Gastrocnemius medialis (tissue), 4 donors: Measurements from ENCODE around the gene OR7C1. TPM values are rescaled to one million over a fixed set of nuclear protein-coding genes. Genes with fewer than 3 reads are reported as not detected.

Experiments used
- ATAC-seq, 2 donors: fragments of 150-250 bp; one replicate each; pipeline ENCODE4 v1.9.1; 2016
- DNase-seq, 2 donors: peaks; one replicate each; pipeline ENCODE4 v3.0.0-alpha.2; 2019
- H3K27ac ChIP-seq, 4 donors: fragments of 200-600 bp; sonication (generic); 1 replicate in 1 of 4; 2 replicates in 3 of 4; pipeline ENCODE4 v1.5.1; 2016 to 2018; ENCODE audit warnings: mild to moderate bottlenecking in 2 of 4, moderate library complexity in 1 of 4
- H3K27me3 ChIP-seq, 3 donors: fragments of 200-600 bp; sonication (generic) in 2 of 3; 1 replicate in 1 of 3; 2 replicates in 2 of 3; pipeline versions ENCODE4 v1.5.1 to v1.6.0; 2016 to 2019; ENCODE audit warnings: mild to moderate bottlenecking in 1 of 3, moderate library complexity in 1 of 3
- H3K36me3 ChIP-seq, 2 donors: fragments of 200-600 bp; sonication (generic) in 1 of 2; one replicate each; pipeline ENCODE4 v1.5.1; 2017 to 2018
- H3K4me1 ChIP-seq, 2 donors: fragments of 200-600 bp; sonication (generic) in 1 of 2; one replicate each; pipeline ENCODE4 v1.5.1; 2016 to 2017; ENCODE audit warnings: mild to moderate bottlenecking in 2 of 2
- H3K4me3 ChIP-seq, 4 donors: fragments of 200-600 bp; sonication (generic) in 3 of 4; 1 replicate in 1 of 4; 2 replicates in 3 of 4; pipeline ENCODE4 v1.5.1; 2016 to 2019; ENCODE audit warnings: mild to moderate bottlenecking in 2 of 4
- H3K9me3 ChIP-seq, 3 donors: fragments of 200-600 bp; sonication (generic) in 2 of 3; 1 replicate in 1 of 3; 2 replicates in 2 of 3; pipeline ENCODE4 v1.5.1; 2016 to 2019
- CTCF ChIP-seq, 5 experiments: fragments of 450-650 bp in 3 of 5; fragments of 200-600 bp in 2 of 5; sonication (generic) in 2 of 5; IDR thresholded peaks in 4 of 5; conservative IDR thresholded peaks in 1 of 5; 1 replicate in 4 of 5; 2 replicates in 1 of 5; pipeline ENCODE4 v1.5.1; 2016 to 2019; ENCODE audit warnings: antibody characterized with exemption in 5 of 5, mild to moderate bottlenecking in 3 of 5, moderate library complexity in 3 of 5
- POLR2A ChIP-seq, 2 donors: fragments of 450-650 bp; IDR thresholded peaks; one replicate each; pipeline ENCODE4 v1.6.1; 2017; ENCODE audit warnings: antibody characterized with exemption in 2 of 2, mild to moderate bottlenecking in 2 of 2, moderate library complexity in 2 of 2
- in situ Hi-C, 4 donors: fragments of 200-750 bp; cut with MboI; loops; one replicate each; pipeline versions ENCODE4 v1.15.0 to v1.8.0; 2017; ENCODE audit warnings: low sequenced_read_pairs in 4 of 4
- intact Hi-C: fragments of 100-400 bp; cut with DNase I; formaldehyde crosslinking; loops from one replicate; pipeline ENCODE4 v1.15.1; 2023; ENCODE audit warnings: low total_unique reads
- total RNA-seq, 4 donors: library from RNA; depleted of rRNA; stranded (reverse); fragments of >200 nt; gene quantifications; one replicate each; pipeline versions ENCODE4 v1.1.0 to v1.2.3, GENCODE V29; 2016

Gene OR7C1
- total RNA-seq, 4 donors from 2014 or later: 0.02 to 0.05 (median 0.04) TPM

- in situ Hi-C loops: no loop called here
- intact Hi-C loops: no loop called here
- TF ChIP-seq POLR2A (IDR thresholded peaks at IDR 0.05) (no peak), CTCF (IDR thresholded peaks at IDR 0.05 in 4 of 5, conservative IDR thresholded peaks at IDR 0.05 in 1 of 5) (no peak)
Measured at GRCh38 chr19:14770944-14771839, 63.8 kb downstream of the OR7C1 start.

GRCh38 chr19:14770136-14770535 is 64.8 kb downstream of the OR7C1 start:
- intact Hi-C loops: no loop called here
- TF ChIP-seq POLR2A (IDR thresholded peaks at IDR 0.05) (no peak), CTCF (IDR thresholded peaks at IDR 0.05 in 4 of 5, conservative IDR thresholded peaks at IDR 0.05 in 1 of 5) (no peak)
- Histone ChIP-seq H3K9me3 (no peaks in the 10 kb centered on the region), H3K4me1 (no peaks in the 10 kb centered on the region), H3K27me3 (no peaks in the 10 kb centered on the region), H3K36me3 (no peaks in the 10 kb centered on the region), H3K4me3 (no peak overlapping the region), H3K27ac (no peak overlapping the region)
- no peak for ATAC-seq
- in situ Hi-C loops: no loop called here
- no peak for DNase-seq

More at GRCh38 chr19:14770944-14771839, 63.8 kb downstream of the OR7C1 start:
- DNase-seq: no peak
- Histone ChIP-seq H3K4me1 (no peaks in the 10 kb centered on the region), H3K27me3 (peaks cover 0 to 5% (median 3%) of the 10 kb centered on the region in 3 donors), H3K27ac (no peak overlapping the region), H3K9me3 (no peaks in the 10 kb centered on the region), H3K36me3 (no peaks in the 10 kb centered on the region), H3K4me3 (no peak overlapping the region)
- no peak for ATAC-seq

GRCh38 chr19:14769201-14769600 is 65.8 kb downstream of the OR7C1 start:
- H3K36me3 ChIP-seq: no peaks in the 10 kb centered on the region
- H3K27me3 ChIP-seq: no peaks in the 10 kb centered on the region
- intact Hi-C loops (no loop called here), in situ Hi-C loops (no loop called here)
- no peak overlapping the region for H3K4me3 ChIP-seq
- no peak overlapping the region for H3K27ac ChIP-seq
- no peak for DNase-seq
- no peaks in the 10 kb centered on the region for H3K4me1 ChIP-seq
- TF ChIP-seq CTCF (IDR thresholded peaks at IDR 0.05 in 4 of 5, conservative IDR thresholded peaks at IDR 0.05 in 1 of 5) (no peak), POLR2A (IDR thresholded peaks at IDR 0.05) (no peak)
- ATAC-seq: no peak
- H3K9me3 ChIP-seq: no peaks in the 10 kb centered on the region

- intact Hi-C loops: no loop called here
- H3K4me3 ChIP-seq: no peak overlapping the region
- H3K9me3 ChIP-seq: no peaks in the 10 kb centered on the region
- no peaks in the 10 kb centered on the region for H3K4me1 ChIP-seq
- no peak overlapping the region for H3K27ac ChIP-seq
- ATAC-seq (no peak), DNase-seq (no peak)
- TF ChIP-seq CTCF (IDR thresholded peaks at IDR 0.05 in 4 of 5, conservative IDR thresholded peaks at IDR 0.05 in 1 of 5): no peak
- TF ChIP-seq POLR2A (IDR thresholded peaks at IDR 0.05): no peak
- in situ Hi-C loops: no loop called here
- no peaks in the 10 kb centered on the region for H3K27me3 ChIP-seq
- no peaks in the 10 kb centered on the region for H3K36me3 ChIP-seq
Measured at GRCh38 chr19:14768001-14768400, 67.0 kb downstream of the OR7C1 start.
